ENCODE results near the gene LSM14A. TPM values are rescaled to one million over a fixed set of nuclear protein-coding genes. Genes with fewer than 3 reads are reported as not detected.

LSM14A gene
- total and polyA plus RNA-seq, 2 of the 8 experiments (the other 6 are each of a cell fraction or from before 2014, with no cell fraction given): 117 to 195 TPM

DNA sequence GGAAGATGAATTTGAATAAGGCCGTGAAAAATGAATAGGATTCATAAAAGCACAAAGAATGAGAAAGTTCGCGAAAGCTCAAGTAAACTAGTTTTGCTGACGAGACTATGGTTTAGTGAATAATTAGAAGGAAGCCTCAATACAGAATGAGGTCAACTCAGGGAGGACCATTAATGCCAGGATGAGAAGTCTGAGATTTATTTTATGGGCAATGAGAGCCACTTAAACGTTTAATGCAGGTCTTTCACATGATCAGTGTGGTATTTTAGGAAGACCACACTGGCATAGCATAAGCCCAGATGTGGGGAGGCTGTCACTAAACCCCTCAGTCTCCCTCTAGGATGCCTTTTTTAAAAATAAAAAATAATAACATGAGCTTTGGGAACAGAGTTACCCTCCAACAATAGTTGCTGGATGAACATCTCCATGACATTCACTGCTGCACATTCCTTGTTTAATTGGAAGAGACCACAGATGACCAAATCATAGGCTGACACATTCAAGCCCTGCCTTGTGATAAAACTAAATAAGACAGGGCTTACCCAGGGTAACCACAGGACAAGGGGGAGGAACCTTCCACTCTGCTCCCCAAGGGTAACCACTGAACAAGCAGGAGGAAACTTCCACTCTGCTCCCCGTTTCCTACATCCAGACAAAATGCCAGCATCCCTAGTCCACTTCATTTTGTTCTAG lies 43.6 kb upstream of the LSM14A start (continued):
- TF ChIP-seq POLR2AphosphoS5 (IDR thresholded peaks at IDR 0.05; ENCODE audit: low read depth, low read length) (no peak), TBP (IDR thresholded peaks at IDR 0.05; ENCODE audit: low read depth, low read length) (no peak), SP1 (IDR thresholded peaks at IDR 0.05; ENCODE audit: low read depth, low read length) (no peak), BCL11A (IDR thresholded peaks at IDR 0.05; ENCODE audit: low read depth in 2 of 2, low read length in 2 of 2) (no peak), PHF8 (conservative IDR thresholded peaks at IDR 0.05; ENCODE audit: low read depth, low read length) (no peak), KDM4A (IDR thresholded peaks at IDR 0.05; ENCODE audit: low read depth, low read length, severe bottlenecking) (no peak), SUZ12 (IDR thresholded peaks at IDR 0.05; ENCODE audit: low read length) (no peak)
